ENCODE data around the gene GLIS2.

Gene GLIS2

DNA sequence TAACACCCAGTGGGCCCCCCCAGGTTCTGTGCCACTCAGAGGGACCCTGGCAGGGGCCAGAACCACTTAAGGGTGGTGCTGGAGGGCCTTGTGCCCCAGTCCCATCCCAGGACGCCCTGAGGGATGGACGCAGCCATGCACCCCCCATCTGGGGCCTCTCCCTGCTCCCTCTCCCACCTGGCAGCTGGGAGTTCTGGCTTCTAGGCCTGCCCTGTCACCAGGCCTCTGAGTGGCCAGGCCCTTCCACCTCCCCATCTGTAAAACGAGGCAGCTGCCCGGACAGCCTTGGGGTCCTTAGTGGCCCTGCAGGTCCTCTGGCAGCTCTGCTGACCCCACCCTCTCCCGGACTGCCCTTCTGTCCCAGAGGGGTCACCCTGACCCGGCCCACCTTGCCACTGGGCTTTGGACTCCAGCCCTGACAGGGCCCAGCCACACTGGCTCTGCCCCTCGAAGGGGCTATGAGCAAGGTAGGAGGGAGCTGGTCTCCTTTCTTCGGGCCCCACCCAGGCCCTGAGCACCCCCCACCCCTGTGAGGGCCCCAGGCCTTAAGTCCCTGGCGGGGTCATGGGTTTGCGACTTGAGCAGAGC is 22.9 kb downstream of the GLIS2 start:
- Histone ChIP-seq H3K36me3 (ENCODE audit: insufficient read depth, low read length) (peaks cover 35% of the 10 kb centered on the region), H3F3A (ENCODE audit: insufficient read depth, low read length) (no peaks in the 10 kb centered on the region), H3K4me2 (ENCODE audit: low read length) (no peak overlapping the region), H3K4me3 (ENCODE audit: low read depth, low read length, poor library complexity, severe bottlenecking) (no peak overlapping the region), H3K9me2 (ENCODE audit: low read depth, low read length) (no peaks in the 10 kb centered on the region), H3K27ac (ENCODE audit: low read depth, low read length, poor library complexity, severe bottlenecking) (no peak overlapping the region), H2AFZ (ENCODE audit: low read length) (no peak overlapping the region), H3K9me3 (ENCODE audit: low read length) (no peaks in the 10 kb centered on the region), H3K27me3 (ENCODE audit: insufficient read depth, low read length) (no peaks in the 10 kb centered on the region), H4K20me1 (ENCODE audit: insufficient read depth, low read length) (no peaks in the 10 kb centered on the region), H3K9ac (ENCODE audit: low read length) (no peak overlapping the region), H3K79me2 (ENCODE audit: insufficient read depth, low read length) (peaks cover 2% of the 10 kb centered on the region; the same call in 1 of the 2 replicates), H3K4me1 (ENCODE audit: insufficient read depth, low read length, severe bottlenecking) (no peaks in the 10 kb centered on the region)
- no peak for TF ChIP-seq EZH2 (IDR thresholded peaks at IDR 0.05; ENCODE audit: borderline replicate concordance, low read length)
- TF ChIP-seq, protein P1, sequence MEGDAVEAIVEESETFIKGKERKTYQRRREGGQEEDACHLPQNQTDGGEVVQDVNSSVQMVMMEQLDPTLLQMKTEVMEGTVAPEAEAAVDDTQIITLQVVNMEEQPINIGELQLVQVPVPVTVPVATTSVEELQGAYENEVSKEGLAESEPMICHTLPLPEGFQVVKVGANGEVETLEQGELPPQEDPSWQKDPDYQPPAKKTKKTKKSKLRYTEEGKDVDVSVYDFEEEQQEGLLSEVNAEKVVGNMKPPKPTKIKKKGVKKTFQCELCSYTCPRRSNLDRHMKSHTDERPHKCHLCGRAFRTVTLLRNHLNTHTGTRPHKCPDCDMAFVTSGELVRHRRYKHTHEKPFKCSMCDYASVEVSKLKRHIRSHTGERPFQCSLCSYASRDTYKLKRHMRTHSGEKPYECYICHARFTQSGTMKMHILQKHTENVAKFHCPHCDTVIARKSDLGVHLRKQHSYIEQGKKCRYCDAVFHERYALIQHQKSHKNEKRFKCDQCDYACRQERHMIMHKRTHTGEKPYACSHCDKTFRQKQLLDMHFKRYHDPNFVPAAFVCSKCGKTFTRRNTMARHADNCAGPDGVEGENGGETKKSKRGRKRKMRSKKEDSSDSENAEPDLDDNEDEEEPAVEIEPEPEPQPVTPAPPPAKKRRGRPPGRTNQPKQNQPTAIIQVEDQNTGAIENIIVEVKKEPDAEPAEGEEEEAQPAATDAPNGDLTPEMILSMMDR (IDR thresholded peaks at IDR 0.05; ENCODE audit: low read length) = no peak

DNA sequence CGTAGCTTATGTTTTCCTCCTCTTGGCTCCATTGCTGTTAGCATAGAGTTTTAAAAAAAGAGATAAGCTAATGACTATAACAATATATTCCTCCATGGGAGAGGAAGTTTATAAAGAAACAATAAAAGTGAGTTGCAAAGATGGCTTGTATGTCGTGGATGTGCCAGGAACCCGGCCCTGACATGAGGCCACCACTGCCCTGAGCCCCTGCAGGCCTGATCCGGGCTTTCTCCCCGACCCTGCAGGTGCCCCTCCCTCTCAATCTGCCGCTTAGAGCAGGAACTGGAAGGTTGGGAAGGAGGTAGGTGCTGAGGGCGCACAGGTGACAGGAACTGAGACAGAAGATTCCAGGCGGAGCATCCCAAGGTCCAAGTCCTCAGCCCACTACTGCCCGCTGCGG is 23.6 kb downstream of the GLIS2 start:
- no peaks in the 10 kb centered on the region for H3K4me1 ChIP-seq (ENCODE audit: insufficient read depth, low read length, severe bottlenecking)
- no peak overlapping the region for H3K27ac ChIP-seq (ENCODE audit: low read depth, low read length, poor library complexity, severe bottlenecking)
- H4K20me1 ChIP-seq (ENCODE audit: insufficient read depth, low read length) = no peaks in the 10 kb centered on the region
- H3K79me2 ChIP-seq (ENCODE audit: insufficient read depth, low read length) = peaks cover 4% of the 10 kb centered on the region; the same call in 1 of the 2 replicates
- H3K9me2 ChIP-seq (ENCODE audit: low read depth, low read length) = no peaks in the 10 kb centered on the region
- H3K9ac ChIP-seq (ENCODE audit: low read length) = no peak overlapping the region
- H3K4me2 ChIP-seq (ENCODE audit: low read length) = no peak overlapping the region
- no peak overlapping the region for H2AFZ ChIP-seq (ENCODE audit: low read length)
- no peaks in the 10 kb centered on the region for H3K27me3 ChIP-seq (ENCODE audit: insufficient read depth, low read length)
- no peaks in the 10 kb centered on the region for H3K9me3 ChIP-seq (ENCODE audit: low read length)
- no peaks in the 10 kb centered on the region for H3F3A ChIP-seq (ENCODE audit: insufficient read depth, low read length)
- peaks cover 35% of the 10 kb centered on the region for H3K36me3 ChIP-seq (ENCODE audit: insufficient read depth, low read length)
- no peak overlapping the region for H3K4me3 ChIP-seq (ENCODE audit: low read depth, low read length, poor library complexity, severe bottlenecking)
- TF ChIP-seq, protein P1 (IDR thresholded peaks at IDR 0.05; ENCODE audit: low read length) = no peak
- TF ChIP-seq EZH2 (IDR thresholded peaks at IDR 0.05; ENCODE audit: borderline replicate concordance, low read length) = no peak

DNA sequence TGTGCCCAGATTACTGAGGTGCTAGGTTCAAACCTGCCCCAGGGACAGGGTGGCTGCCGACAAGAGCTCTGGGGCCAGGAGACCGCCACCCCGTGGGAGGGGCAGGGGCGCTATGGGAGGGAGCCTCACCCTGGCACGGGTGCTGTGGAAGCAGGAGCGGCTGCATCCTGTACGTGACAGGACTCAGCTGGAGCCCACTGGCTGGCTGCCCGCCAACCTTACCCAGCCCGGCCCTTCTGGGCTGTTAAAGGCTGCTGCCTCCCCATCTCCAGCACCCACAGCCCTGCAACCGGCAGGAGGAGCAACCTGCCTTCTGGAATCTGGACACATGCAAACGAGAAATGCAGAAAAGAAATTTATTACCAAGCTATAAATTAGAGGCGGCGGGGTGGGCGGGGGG is 24.0 kb downstream of the GLIS2 start:
- Histone ChIP-seq H3K79me2 (ENCODE audit: insufficient read depth, low read length) (peaks cover 4% of the 10 kb centered on the region; the same call in 1 of the 2 replicates), H3F3A (ENCODE audit: insufficient read depth, low read length) (no peaks in the 10 kb centered on the region), H3K27ac (ENCODE audit: low read depth, low read length, poor library complexity, severe bottlenecking) (no peak overlapping the region), H3K36me3 (ENCODE audit: insufficient read depth, low read length) (peaks cover 35% of the 10 kb centered on the region), H2AFZ (ENCODE audit: low read length) (no peak overlapping the region), H3K4me3 (ENCODE audit: low read depth, low read length, poor library complexity, severe bottlenecking) (no peak overlapping the region), H3K9me2 (ENCODE audit: low read depth, low read length) (no peaks in the 10 kb centered on the region), H3K9ac (ENCODE audit: low read length) (no peak overlapping the region), H3K27me3 (ENCODE audit: insufficient read depth, low read length) (no peaks in the 10 kb centered on the region), H3K4me2 (ENCODE audit: low read length) (no peak overlapping the region), H3K4me1 (ENCODE audit: insufficient read depth, low read length, severe bottlenecking) (no peaks in the 10 kb centered on the region), H3K9me3 (ENCODE audit: low read length) (no peaks in the 10 kb centered on the region), H4K20me1 (ENCODE audit: insufficient read depth, low read length) (no peaks in the 10 kb centered on the region)
- TF ChIP-seq, protein P1 (IDR thresholded peaks at IDR 0.05; ENCODE audit: low read length) = no peak
- no peak for TF ChIP-seq EZH2 (IDR thresholded peaks at IDR 0.05; ENCODE audit: borderline replicate concordance, low read length)

All from OCI-LY1 (cell line).